Measurements from ENCODE around the gene TMEM184A.
A peak's percentile ranks its signal among the peaks of the same experiment; 100 is the strongest.

TMEM184A gene

DNA sequence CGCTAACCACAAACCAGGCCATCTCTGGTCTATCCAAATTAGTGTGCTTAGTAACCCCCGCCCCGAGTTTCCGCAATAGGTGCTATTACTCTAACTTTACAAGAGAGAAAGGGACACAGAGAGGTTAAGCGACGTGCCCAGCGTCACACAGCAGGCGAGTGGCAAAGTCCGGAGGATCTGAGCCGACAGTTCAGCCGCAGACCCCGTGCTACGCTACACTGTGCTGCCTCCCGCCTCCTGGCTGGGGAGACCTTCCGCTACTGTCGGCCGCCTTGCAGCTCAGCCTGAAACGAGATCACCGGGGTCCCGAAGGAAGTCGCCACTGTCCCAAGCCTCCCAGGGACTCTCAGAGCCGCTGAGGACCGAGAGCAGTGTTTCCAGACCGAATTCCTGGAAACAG is 52.6 kb downstream of the TMEM184A start:
- ATAC-seq (no peak), DNase-seq (no peak)
- H3K27ac Mint-ChIP-seq: peak overlapping the region; percentile 93 to 96
- no peaks in the 10 kb centered on the region for H3K27me3 Mint-ChIP-seq
- peak overlapping the region; percentile 84 to 96 for H3K4me3 Mint-ChIP-seq
- peaks cover 58% of the 10 kb centered on the region for H3K4me1 Mint-ChIP-seq
- no peaks in the 10 kb centered on the region for H3K9me3 Mint-ChIP-seq

DNA sequence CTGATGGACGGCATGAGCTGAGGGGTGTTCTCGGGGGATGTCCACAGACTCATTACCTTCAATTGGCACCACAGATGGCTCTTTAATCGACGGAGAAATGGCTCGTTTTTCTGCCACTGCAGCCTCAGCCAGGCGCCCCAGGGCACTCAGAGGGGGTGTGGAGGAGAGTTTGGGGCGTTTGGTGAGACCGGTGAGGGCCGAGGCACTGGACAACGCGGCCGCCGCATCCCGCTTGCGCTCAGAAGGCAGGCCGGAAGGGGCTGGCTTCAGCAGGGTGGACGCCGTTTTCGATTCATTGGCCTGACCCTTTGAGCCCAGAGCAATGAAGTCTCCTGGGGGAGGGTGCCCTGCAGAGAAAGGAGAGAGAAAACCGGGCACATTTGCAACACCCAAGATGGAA is 53.2 kb downstream of the TMEM184A start:
- no peaks in the 10 kb centered on the region for H3K9me3 Mint-ChIP-seq
- H3K27me3 Mint-ChIP-seq: no peaks in the 10 kb centered on the region
- H3K4me1 Mint-ChIP-seq: peaks cover 56% of the 10 kb centered on the region
- peak overlapping the region; percentile 84 to 96 for H3K4me3 Mint-ChIP-seq
- ATAC-seq (no peak), DNase-seq (no peak)
- peak overlapping the region; percentile 93 to 96 for H3K27ac Mint-ChIP-seq

DNA sequence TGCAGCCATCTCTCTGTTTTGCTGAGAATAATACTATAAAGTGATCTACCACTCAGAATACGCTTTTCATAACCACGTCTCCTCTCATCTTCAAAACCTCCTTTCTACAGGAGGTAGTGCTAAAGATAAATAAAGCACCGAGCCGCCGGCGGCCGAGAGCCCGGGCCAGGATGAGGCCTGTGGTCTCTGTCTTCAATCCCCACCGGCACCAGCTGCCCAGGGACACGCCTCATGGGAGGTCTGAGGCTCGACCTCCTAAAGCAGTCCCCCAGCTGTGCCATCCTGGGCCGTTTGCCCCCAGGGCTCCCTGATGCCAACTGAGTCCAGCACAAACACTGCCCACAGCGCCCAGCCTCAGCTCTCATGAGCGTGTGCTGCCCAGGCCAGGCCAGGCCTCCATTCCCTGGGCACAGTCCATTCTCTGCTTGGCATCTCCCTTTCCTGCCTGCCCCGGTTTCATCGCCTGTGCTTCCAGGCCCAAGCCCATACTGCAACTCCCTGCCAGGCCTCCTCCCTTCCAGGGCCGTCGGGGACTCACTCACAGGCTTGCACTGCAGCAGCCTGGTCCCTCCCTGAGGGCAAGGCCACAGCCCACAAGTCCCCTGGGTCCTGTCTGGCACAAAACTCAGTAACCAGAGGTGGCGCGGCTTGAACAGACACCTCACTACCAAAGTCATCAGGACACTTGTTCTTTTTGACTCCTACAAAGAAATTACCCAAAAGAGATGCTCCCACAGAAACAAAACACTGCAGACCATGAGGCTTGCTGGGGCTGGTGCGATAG is 54.3 kb downstream of the TMEM184A start:
- Mint-ChIP-seq H3K4me3 (peak overlapping the region; percentile 84 to 96), H3K4me1 (peaks cover 44% of the 10 kb centered on the region), H3K27ac (peak overlapping the region in 1 of 2 donors; percentile 2), H3K9me3 (no peaks in the 10 kb centered on the region), H3K27me3 (no peaks in the 10 kb centered on the region)
- no peak for DNase-seq
- ATAC-seq: no peak

DNA sequence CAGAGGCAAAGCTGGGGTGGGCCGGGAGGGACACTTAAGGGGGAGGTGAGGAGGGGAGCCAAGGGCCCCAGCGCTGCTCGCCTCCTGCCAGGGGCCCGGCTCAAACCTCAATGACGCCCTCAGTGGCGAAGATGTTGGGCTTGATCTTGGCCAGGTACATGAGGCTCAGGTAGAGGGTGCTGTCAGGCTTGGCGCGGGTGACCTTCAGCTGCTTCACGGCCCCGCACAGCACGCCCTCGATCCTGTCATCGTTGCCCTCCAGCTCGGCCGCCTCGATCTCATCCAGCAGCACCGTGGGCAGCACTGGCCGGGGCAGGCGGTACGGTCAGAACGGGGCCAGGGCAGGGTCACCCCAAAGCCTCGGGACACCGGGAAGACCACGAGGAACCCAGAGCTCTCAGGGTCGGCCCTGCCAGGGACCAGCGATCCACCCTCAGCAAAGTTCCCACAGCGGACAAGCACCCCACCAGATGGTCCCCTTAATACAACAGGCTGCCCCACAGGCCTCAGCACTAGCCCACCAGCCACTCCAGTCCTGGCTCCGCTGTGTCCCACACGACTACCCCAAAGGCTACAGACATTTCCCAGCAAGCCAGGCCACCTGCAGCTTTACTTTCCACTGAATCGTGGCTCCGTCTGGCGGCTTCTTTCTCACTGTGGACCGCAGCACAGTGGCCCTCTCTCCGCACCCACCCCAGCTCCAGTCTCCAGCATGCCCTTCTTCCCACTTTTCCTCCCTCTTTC is 55.8 kb downstream of the TMEM184A start:
- no peak for ATAC-seq
- H3K4me3 Mint-ChIP-seq: no peak overlapping the region
- DNase-seq: no peak
- no peaks in the 10 kb centered on the region for H3K27me3 Mint-ChIP-seq
- peaks cover 30% of the 10 kb centered on the region for H3K4me1 Mint-ChIP-seq
- no peaks in the 10 kb centered on the region for H3K9me3 Mint-ChIP-seq
- peak overlapping the region in 1 of 2 donors; percentile 88 for H3K27ac Mint-ChIP-seq

DNA sequence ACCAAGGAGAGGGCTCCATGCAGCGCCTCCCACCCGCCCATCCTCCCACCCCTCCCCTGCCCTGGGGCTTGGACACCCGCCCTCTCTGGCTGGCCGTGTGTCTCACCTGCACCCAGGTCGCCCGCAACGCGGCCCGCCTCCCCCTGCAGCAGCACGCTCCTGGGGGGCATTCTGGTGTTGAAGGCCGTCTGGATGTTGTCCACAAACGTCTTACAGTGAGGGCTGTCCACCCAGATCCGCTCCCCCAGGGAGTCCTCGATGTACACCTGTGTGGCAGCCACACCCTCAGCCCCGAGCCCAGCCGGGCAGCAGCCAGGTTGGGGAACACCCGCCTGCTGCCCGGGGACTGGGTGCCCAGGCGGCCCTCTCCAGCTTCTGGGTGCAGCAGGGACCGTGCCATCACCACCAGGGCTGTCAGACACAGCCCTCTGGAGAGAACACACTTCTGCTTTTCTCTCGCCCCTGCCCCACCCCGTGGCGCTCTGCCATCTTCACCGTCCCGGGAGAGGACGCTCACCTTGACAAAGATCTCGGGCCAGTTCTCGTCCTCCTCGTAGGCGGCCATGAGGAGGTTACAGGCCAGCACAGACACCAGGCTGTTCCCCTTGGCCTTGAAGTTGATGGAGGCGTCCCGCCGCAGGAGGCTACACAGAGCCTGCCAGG is 56.5 kb downstream of the TMEM184A start:
- Mint-ChIP-seq H3K27ac (no peak overlapping the region), H3K4me3 (no peak overlapping the region), H3K4me1 (peaks cover 27% of the 10 kb centered on the region), H3K9me3 (no peaks in the 10 kb centered on the region), H3K27me3 (no peaks in the 10 kb centered on the region)
- no peak for DNase-seq
- no peak for ATAC-seq

DNA sequence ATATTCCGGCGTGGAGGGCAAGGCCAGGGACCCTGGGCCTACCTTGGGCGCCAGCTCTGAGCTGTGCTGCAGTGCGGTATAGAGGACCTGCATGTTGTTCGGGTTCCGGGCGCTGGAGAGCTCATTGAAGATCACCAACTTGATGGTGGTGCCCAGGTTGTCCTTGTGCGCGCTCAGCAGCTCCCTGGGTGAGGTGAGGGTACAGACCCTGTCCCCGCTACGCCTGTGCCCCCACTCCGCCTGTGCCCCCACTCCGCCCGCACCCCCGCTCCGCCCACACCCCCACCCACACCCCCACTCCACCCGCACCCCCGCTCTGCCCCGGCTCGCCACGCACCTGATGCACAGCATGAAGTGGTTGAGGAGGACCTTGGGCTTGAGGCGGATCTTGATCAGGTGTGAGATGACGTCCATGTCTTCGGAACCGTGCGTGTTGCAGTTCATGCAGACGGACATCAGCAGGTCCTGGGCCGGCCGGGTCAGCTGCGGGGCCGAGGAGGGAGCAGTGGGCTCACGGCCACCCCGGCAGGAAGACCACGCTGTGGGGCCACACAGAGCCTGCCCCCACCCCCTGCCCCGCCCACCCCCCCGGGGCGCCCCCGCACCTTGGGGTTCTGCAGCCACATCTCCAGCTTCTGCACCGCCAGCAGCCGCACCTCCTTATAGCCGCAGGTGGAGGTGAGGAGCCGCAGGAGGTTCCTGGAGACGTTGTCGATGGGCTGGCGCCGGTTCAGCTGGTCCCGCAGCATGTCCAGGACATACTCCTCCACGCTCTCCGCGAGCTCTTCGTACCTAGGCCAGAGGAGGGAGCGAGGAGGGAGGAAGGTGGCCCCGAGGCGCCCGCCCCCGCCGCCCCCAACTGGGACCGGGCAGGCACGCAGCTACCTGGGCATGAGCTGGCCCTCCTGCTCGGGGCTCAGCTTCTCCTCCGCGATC is 57.4 kb downstream of the TMEM184A start:
- Mint-ChIP-seq H3K27ac (peak overlapping the region in 1 of 2 donors; percentile 12), H3K27me3 (no peaks in the 10 kb centered on the region), H3K4me3 (no peak overlapping the region), H3K4me1 (peaks cover 27% of the 10 kb centered on the region), H3K9me3 (no peaks in the 10 kb centered on the region)
- ATAC-seq: peak; percentile 35
- no peak for DNase-seq

DNA sequence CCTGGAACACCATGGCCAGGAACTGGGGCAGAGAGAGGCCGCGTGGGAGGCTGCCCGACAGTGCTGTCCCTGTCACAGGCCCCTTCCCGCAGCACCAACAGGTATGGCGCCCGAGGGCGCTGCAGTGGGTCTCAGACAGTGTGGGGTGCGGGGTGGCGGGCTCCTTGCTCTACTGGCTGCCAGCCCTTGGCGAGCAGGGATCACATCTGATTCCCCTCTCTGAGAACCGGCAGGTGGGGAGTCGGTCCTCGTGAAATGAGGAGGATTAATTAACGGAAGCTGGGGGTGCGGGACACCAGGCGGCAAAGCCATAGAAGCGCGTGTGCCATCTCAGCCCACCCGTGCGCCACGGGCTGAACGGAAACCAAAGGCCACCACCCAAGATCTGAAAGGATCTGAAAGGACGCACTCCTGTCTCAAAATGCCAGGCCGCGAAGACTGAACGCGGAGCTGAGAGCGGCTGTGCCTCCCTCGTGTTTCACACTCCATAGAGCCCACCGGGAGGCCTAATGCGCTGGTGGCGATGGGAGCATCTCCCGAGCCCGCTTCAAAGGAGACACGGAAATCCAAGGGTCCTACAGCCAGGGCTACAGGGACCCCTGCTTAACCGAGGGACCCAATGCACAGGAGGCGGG is 58.6 kb downstream of the TMEM184A start:
- H3K4me3 Mint-ChIP-seq: no peak overlapping the region
- H3K27me3 Mint-ChIP-seq: no peaks in the 10 kb centered on the region
- DNase-seq (no peak), ATAC-seq (no peak)
- no peaks in the 10 kb centered on the region for H3K9me3 Mint-ChIP-seq
- no peak overlapping the region for H3K27ac Mint-ChIP-seq
- peaks cover 16% of the 10 kb centered on the region for H3K4me1 Mint-ChIP-seq

DNA sequence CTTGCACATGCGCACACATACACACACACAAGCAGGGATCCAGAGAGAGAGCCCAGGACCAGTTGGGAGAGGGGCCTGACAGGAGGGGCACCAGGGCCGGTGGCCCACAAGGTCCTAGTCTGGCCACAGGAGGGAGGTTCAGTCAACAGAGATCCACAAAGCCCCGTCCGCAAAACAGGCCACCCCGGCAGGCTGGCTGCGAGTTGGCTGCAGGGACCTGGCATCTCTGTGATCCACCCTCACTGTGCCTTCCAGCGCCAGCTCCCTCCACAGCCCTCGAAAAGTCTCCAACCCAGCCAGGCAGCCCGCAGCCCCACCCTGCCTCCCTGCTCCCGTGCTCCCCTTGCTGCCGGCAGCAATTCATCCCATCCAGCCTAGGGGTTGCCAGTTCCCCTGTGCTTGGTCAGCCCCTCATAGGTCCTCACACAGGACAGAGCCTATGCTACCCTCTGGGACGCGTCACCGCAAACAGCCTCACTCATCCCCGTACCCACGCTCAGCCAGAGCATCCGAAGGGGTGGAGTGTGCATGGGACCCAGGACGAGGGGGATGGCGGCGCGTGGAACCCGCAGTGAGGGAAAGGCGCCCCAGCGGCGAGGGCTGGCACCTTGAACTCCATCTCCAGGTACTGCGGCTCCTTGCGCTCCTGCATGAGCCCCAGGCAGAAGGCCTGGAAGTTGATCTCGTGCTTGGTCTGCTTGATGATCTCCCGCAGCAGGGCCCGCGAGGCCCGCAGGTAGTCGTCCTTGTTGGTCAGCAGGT is 59.3 kb downstream of the TMEM184A start:
- H3K4me1 Mint-ChIP-seq: peaks cover 9% of the 10 kb centered on the region
- H3K9me3 Mint-ChIP-seq: no peaks in the 10 kb centered on the region
- H3K27me3 Mint-ChIP-seq: no peaks in the 10 kb centered on the region
- ATAC-seq (no peak), DNase-seq (no peak)
- no peak overlapping the region for H3K4me3 Mint-ChIP-seq
- H3K27ac Mint-ChIP-seq: no peak overlapping the region

DNA sequence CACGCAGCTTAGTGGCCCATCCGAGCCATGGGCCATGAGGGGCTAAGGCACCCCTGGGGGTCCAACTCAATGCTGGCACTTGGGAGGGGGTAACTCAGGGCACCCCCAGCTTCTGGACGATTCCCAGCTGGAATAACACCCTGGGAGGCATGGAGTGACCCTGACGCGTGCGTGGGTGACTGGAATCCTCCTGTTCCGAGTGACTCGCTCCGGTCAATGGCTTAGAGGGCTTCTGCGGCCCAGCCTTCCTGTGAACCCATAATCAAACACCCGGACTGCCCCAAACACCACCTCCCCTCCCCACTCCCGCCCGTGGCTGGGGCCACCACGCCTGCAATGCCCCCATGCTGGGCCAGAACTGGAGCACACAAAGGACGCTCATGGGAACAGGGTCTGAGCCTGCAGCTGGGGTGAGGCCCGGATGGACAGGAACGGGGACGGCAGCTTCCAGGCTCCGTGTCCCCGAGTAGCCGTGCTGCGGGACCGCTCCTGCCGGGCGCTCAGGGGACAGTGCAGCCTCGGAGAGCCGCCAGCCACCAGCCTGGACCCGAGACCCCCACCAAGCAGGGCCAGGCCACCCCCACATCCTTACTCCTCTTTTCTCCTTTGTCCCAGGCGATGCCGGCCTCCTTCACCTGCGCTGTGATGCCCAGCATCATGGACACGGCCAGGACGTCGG is 60.3 kb downstream of the TMEM184A start:
- Mint-ChIP-seq H3K4me3 (no peak overlapping the region), H3K4me1 (peaks cover 3% of the 10 kb centered on the region), H3K27ac (no peak overlapping the region), H3K9me3 (no peaks in the 10 kb centered on the region), H3K27me3 (no peaks in the 10 kb centered on the region)
- DNase-seq: no peak
- ATAC-seq: no peak

DNA sequence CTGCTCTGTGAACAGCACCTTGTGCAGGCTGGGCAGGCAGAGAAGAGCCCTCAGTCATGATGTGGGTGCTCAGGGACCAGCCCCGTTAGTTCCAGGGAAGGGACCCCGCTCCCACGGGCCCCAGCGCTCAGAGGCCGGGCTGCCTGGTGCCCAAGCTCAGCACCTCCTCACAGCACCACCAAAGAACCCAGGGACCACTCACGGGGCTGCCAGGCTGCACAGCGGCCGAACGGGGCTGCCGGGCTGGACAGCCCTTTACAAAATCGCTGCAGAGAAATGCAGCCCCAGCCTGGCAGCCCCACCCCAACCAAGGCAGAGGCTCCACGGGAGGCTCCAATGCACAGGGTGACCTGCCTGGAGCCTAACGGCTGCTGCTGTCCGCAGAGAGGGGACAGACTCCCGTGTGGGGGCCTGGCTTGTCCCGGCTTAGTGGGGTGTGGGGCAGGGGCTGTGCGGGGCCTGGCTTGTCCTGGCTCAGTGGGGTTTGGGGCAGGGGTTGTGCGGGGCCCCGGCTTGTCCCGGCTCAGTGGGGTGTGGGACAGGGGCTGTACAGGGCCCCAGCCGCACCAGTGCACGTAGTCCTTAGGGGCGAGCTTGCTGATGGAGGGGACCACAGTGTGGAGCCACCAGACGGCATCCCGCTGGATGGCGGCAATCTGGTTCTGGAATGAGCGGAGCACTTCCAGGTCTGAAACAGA is 61.0 kb downstream of the TMEM184A start:
- Mint-ChIP-seq H3K27ac (no peak overlapping the region), H3K27me3 (no peaks in the 10 kb centered on the region), H3K9me3 (no peaks in the 10 kb centered on the region), H3K4me1 (no peaks in the 10 kb centered on the region), H3K4me3 (no peak overlapping the region)
- ATAC-seq (no peak), DNase-seq (no peak)

DNA sequence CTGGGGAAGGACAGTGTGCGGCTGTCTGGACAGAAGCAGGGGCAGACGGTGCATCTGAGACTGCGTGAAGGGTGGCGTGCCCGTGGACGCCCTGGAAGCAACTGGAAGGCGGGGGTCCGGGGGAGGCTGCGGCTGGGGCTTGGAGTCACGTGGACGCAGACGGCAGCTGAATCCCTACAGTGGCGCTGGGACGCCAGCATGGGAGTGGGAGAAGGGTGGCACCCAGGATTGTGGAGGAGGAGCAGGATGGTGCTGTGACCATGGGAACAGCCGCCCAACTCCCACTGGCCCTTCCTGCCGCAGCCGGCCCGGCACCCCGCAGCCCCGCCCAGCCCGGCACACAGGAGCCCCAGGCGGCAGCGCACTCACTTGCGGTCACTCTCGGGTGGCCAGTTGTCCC is 61.6 kb downstream of the TMEM184A start:
- Mint-ChIP-seq H3K27ac (no peak overlapping the region), H3K4me1 (no peaks in the 10 kb centered on the region), H3K4me3 (no peak overlapping the region), H3K9me3 (no peaks in the 10 kb centered on the region), H3K27me3 (no peaks in the 10 kb centered on the region)
- ATAC-seq (no peak), DNase-seq (no peak)

DNA sequence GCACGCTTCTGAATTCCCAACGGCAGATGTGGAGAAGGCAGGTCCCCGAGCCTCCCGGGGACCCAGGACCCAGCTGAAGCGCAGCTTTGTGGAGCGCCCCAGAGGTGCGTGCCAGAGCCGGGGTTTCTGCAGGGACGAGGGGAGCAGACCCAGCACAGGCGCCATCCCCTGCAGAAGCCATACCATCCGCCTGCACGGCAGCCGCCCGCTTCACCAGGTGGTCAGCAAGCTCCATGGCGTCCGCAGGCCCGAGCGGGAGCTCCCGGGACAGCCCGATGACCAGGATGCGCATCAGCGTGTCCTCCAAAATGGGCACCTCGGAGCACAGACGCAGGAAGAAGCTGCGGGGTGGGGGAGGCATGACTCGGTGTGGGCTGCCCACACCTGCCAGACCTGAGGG is 62.4 kb downstream of the TMEM184A start:
- DNase-seq (no peak), ATAC-seq (no peak)
- no peaks in the 10 kb centered on the region for H3K27me3 Mint-ChIP-seq
- no peaks in the 10 kb centered on the region for H3K9me3 Mint-ChIP-seq
- H3K4me3 Mint-ChIP-seq: no peak overlapping the region
- H3K4me1 Mint-ChIP-seq: no peaks in the 10 kb centered on the region
- no peak overlapping the region for H3K27ac Mint-ChIP-seq

DNA sequence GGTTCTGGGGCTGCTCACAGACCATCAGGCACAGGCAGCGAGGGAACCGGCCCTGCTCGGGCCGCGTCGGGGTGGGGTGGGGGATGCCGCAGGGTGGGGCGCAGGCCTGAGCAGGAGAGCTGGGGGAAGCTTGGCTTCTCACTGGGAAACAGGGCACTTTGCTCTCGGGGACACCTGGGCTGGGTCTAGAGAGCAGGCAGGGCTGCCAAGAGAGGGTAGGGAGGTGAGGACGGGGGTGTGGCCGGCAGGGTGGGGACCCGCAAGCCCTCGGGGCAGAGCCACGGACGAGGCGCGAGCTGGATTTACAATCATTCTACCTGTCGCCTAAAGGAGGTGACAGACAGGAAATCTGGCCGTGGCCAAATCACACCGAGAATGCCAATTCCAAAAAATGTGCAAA is 62.9 kb downstream of the TMEM184A start:
- DNase-seq (no peak), ATAC-seq (peak; percentile 10)
- no peak overlapping the region for H3K27ac Mint-ChIP-seq
- H3K27me3 Mint-ChIP-seq: no peaks in the 10 kb centered on the region
- H3K9me3 Mint-ChIP-seq: no peaks in the 10 kb centered on the region
- no peaks in the 10 kb centered on the region for H3K4me1 Mint-ChIP-seq
- no peak overlapping the region for H3K4me3 Mint-ChIP-seq

All from stimulated activated naive CD8-positive, alpha-beta T cell treated with anti-CD3 and anti-CD28 coated beads, Interleukin-15, amount 100 ng/mL, for 72 hours (primary cell).